ENCODE data around the gene ARID2.

- TF ChIP-seq CTCF (CRISPR knock-in tag; IDR thresholded peaks at IDR 0.05) = no peak
- no peak for TF ChIP-seq RELA (CRISPR knock-in tag; IDR thresholded peaks at IDR 0.05)
- no peak for TF ChIP-seq POLR2AphosphoS5 (IDR thresholded peaks at IDR 0.05; ENCODE audit: low read depth, low read length)
- no peak for TF ChIP-seq ZNF484 (CRISPR knock-in tag; IDR thresholded peaks at IDR 0.05; ENCODE audit: borderline replicate concordance, low read depth)
- no peak for TF ChIP-seq MYC (CRISPR knock-in tag; IDR thresholded peaks at IDR 0.05; ENCODE audit: borderline replicate concordance)
- no peak for TF ChIP-seq TEAD3 (CRISPR knock-in tag; optimal IDR thresholded peaks at IDR 0.05; ENCODE audit: borderline replicate concordance)
- no peak for TF ChIP-seq FLYWCH1 (CRISPR knock-in tag; IDR thresholded peaks at IDR 0.05)
Observed at GRCh38 chr12:45801625-45802024, 72.1 kb downstream of the ARID2 start.

Measured in HepG2 (cell line).